HG03095 (cell line): Measurements from ENCODE around the gene TTC38.

ENCODE experiments used
- ATAC-seq: cut with Tn5 transposase; IDR thresholded peaks from one replicate; pipeline ENCODE4 v1.9.1; 2021; ENCODE audit warnings: moderate library complexity; ENCODE audit not compliant: unreplicated experiment

TTC38 gene

DNA sequence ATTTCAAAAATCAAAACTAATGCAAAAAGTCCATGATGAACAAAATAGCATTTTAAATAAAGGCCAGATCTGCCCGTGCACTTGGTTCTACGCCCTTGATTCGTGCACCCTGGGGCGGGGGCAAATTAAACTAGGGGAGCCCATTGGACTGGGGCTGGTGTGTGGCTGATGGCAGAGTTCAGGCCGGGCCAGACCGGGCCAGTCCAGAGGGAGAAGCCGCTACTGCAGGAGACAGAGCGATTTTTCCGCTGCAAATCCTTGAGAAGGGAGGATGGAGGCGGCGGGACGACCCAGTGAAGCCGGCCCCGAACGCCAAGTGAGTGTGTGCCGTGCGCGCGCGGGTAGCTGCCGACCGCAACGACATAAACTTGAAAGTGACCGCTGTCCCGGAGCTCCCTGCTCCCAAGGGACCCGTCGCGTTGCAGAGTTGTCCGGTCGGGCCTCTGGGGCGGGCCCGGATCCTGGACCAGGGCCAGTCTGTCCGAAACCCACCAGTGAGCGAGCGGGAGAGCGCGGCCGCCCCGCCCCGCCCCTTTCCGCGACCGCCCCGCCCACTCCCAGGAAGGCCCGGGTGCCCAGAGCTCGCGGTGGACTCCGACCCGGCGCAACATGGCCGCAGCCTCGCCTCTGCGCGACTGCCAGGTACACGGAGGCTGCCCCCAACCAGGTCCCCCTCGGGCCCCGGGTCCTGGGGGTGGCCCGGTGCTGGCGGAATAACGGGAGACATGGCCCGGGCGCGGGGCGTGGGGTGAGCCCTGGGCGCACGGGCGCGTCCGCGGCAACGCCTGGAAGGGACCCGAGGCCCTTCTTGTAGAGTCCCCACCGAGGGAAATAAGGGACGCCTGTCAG is at the start of gene TTC38:
TTC38 (plus strand) TSS at position 578 of the 849 bp plus-strand sequence; CDS start at position 610, 32 bp downstream.
- peak; percentile 62 for ATAC-seq

- no peak for ATAC-seq
These were observed 48.2 kb upstream of the TTC38 start for GRCh38 chr22:46219636-46220035.

DNA sequence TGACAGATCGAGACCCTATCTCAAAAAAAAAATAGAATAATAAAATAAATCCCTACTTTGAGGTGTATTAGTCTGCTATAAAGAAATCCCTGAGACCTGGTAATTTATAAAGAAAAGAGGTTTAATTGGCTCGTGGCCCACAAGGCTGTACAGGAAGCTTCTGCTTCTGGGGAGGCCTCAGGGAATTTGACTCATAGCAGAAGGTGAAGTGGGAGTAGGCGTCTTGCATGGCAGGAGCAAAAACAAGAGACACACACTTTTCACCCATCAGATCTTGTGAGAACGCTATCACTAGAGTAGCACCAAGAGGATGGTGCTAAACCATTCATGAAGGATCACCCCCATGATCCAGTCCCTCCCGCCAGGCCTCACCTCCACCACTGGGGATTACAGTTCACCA is 46.9 kb upstream of the TTC38 start:
- no peak for ATAC-seq

- no peak for ATAC-seq
These were observed 43.5 kb upstream of the TTC38 start for GRCh38 chr22:46224044-46224897.

GRCh38 chr22:46224898-46225290 is 42.9 kb upstream of the TTC38 start:
- no peak for ATAC-seq

GRCh38 chr22:46225631-46226030 is 42.2 kb upstream of the TTC38 start:
- no peak for ATAC-seq

DNA sequence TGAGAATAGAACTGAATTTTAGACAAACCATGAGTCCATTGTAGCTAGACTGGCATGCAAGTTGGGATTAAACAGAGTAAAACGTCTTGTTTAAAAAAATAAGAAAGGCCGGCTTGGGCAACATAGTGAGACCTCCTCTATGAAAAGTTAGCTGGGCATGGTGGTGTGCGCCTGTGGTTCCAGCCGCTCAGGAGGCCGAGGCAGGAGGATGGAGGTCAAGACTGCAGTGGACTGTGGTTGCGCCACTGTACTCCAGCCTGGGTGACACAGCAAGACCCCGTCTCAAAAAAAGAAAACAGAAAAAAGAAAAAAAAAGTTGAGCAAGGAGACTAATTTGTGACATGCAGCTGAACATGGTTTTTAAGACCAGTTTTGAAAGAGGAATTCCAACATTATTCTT is 41.2 kb upstream of the TTC38 start:
- no peak for ATAC-seq

- ATAC-seq: no peak
These were observed 38.1 kb upstream of the TTC38 start for GRCh38 chr22:46229701-46230100.

DNA sequence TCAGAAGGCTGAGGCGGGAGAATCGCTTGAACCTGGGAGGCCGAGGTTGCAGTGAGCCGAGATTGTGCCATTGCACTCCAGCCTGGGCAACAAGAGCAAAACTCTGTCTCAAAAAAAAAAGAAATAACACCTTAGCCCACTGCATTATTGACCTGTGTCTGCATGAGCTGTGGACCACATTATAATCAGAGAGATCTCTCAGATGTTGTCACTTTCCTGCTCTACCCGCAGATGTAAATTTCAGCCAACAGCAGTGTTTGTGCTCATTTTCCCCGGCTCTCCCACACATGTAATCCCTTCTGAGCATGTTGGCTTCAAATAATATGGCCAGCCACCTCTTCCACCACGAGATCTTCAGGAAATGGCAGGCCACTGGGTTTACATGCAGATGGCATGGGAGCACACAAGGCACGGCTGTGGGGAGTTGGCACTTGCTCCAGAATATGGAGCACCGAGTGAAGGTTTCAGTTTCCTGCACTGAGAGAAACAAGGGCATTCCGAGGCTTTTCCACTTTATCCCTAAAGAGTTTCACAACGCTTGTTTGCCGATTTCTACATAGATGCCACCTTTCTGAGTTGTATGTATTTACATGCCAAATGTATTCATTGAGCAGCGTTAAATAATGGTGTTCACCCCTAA is 37.4 kb upstream of the TTC38 start:
- no peak for ATAC-seq

DNA sequence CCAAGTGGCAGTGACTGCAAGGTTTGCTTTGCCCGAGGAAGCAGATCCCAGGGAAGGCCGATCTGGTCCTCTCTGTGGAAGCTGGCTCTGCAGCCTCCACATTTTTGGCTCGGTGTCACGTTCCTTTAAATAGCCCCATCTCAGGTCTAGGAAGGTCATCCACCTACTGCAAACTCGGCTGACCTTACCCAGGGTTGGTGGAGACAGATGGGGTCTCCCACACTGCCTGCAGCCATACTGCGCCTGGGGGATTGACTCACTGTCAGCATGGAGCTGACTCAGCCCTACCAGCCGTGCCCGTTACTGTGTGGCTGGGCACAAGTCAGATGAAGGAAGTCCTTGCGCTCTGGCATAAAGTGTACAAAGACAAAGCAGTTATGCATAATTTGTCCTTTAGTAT is 34.6 kb upstream of the TTC38 start:
- ATAC-seq: no peak

DNA sequence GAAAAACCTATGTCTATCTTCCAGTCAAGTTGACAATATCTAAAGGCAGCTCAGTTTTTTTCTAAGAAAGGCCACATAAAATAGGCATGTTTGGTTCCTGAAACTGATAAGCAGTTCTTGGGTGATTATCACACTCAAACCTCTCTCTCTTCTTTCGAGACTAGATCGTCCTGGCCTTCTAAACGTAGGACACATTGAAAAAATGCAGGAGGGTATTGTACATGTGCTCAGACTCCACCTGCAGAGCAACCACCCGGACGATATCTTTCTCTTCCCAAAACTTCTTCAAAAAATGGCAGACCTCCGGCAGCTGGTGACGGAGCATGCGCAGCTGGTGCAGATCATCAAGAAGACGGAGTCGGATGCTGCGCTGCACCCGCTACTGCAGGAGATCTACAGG is 32.8 kb upstream of the TTC38 start:
- ATAC-seq: no peak

DNA sequence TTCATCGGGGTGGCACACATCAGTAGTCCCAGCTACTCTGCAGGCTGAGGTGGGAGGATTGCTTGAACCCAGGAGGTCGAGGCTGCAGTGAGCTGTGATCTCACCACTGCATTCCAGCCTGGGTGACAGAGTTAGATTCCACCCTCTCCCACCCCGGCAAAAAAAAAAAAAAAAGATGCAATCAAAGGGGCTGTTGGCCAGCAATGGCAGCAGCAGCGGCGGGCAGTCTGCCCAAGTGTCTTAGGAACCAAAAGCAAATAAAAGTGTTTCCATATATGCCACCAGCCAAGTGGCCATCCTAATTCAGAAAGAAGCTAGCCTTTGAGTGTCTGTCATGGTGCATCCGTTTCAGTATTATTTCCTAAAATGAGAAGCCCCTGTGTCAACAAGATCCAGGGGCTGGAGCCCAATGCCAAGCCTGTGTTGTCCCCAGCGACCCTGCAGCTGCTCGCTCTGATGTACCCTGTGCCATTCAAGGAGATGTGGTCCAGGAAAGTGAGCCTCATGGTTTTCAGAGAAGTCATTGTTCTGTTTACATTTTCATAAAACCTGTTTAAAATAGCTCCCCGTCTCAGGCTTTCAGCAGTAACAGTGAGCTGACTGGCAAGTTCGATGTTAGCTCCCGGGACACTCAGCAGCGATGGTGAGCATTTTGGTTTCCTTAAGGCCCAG is 30.2 kb upstream of the TTC38 start:
- ATAC-seq: no peak

DNA sequence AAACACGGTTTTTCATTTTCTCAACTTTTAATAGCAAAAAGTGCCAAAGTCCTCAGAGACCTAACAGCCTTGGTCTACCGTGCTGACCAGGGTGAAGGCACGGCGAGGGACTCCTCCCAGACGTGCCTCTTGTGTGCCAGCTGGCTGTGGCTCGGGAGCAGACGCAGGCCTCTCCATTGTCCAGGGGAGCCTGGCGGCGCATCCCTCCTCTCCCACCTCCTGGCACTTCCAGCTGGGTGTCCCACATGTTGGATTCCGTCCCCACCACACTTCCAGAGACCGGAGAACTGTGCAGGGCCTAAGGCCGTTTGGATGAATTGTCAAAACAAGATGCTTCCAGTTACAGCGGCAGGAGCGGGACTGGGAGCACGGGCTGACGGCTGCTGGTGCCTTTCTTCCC is 29.3 kb upstream of the TTC38 start:
- no peak for ATAC-seq

DNA sequence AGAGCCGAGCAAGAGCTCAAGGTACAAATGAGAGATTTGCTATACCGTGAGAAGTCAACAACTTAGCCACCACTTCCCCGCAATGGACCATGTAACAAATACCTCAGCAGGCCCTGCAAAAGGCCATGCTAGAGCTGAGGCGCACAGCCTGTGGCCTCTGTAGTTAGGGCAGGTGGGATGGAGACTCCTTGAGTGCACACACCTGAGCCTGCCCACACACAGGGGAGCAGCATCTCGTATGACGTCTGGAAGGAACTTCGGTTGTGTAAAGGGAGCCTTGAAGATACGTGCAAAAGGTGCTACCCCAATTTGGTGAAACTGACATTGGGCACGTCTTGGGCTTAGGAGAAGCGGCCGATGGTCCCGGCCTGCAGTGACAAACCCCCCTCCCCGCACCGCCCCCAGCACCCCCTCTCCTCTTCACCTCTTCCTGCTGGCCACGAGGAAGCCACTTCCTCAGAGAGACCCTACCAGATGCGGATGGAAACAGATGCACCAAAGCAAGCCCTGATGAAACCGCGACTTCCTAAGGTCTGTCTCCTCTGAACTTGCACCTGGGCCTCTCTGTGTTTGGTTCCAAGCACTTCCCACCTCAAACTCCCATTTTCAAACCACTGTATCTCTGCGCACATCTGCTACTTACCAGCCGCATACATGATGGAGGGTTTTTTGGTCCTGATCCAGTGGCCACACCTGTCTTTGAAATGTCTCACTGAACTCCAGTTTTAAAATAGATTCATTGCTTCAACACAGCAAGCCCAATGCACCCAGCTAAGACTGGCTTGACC is 28.4 kb upstream of the TTC38 start:
- no peak for ATAC-seq

GRCh38 chr22:46240073-46240472 is 27.7 kb upstream of the TTC38 start:
- ATAC-seq: no peak

- no peak for ATAC-seq
These were observed 27.3 kb upstream of the TTC38 start for GRCh38 chr22:46240506-46240905.

- ATAC-seq: no peak
These were observed 26.9 kb upstream of the TTC38 start for GRCh38 chr22:46240907-46241306.

GRCh38 chr22:46241396-46242007 is 26.3 kb upstream of the TTC38 start:
- ATAC-seq: no peak

DNA sequence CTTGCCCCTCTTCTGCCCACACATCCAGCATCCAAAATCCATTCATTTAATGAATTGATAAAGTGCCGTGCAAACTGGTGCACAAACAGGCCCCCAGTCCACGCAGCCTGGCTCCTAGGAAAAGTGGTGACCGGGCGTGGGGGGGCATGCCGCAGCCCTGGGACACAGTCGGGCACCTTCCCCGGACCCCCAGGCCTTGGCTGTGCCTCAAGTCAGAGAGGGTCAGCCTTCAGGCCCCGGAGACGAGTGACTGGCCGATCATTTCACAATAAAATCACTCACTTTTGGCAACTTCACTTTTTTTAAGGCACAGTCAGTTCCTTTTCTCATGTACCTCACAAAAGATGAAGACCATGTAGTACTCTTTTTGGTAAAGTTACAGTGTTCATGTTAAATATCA is 25.7 kb upstream of the TTC38 start:
- ATAC-seq: no peak

GRCh38 chr22:46244771-46245170 is 23.0 kb upstream of the TTC38 start:
- ATAC-seq: no peak
